Activated T-cell treated with anti-CD3 and anti-CD28 coated beads, Interleukin-2, amount 50 U/mL, for 4 hours (primary cell): ENCODE data around the gene SEMA4D. TPM values are rescaled to one million over a fixed set of nuclear protein-coding genes. Genes with fewer than 3 reads are reported as not detected.
"Not testable (repeated sequence)": the region's sequence is repeated elsewhere in the genome, so short reads cannot be mapped to it uniquely, and the experiment has no call there.

Source experiments
- ATAC-seq, 2 donors: fragments of 200-7000 bp; cut with Tn5 transposase; one replicate each; pipeline ENCODE4 v1.10.0; 2021
- DNase-seq: peaks from one replicate; pipeline ENCODE4 v3.0.0-alpha.2; 2020
- H3K27me3 Mint-ChIP-seq: one replicate; pipeline ENCODE4 v1.8.0; 2021; ENCODE audit warnings: low read depth, mixed read lengths
- H3K36me3 Mint-ChIP-seq: one replicate; pipeline ENCODE4 v1.8.0; 2022; ENCODE audit warnings: mixed read lengths; ENCODE audit not compliant: insufficient read depth
- H3K4me1 Mint-ChIP-seq: one replicate; pipeline ENCODE4 v1.8.0; 2021; ENCODE audit warnings: low read depth, mixed read lengths
- H3K4me3 Mint-ChIP-seq: one replicate; pipeline ENCODE4 v1.8.0; 2021; ENCODE audit warnings: mild to moderate bottlenecking, moderate library complexity, mixed read lengths
- H3K9me3 Mint-ChIP-seq: one replicate; pipeline ENCODE4 v1.8.0; 2021; ENCODE audit warnings: mixed read lengths
- total RNA-seq, 3 donors: library from RNA; stranded (reverse); gene quantifications; one replicate each; pipeline ENCODE4 v1.2.1, GENCODE V29; 2021

SEMA4D gene
- total RNA-seq, 3 donors from 2014 or later = 248 to 348 (median 344) TPM

DNA sequence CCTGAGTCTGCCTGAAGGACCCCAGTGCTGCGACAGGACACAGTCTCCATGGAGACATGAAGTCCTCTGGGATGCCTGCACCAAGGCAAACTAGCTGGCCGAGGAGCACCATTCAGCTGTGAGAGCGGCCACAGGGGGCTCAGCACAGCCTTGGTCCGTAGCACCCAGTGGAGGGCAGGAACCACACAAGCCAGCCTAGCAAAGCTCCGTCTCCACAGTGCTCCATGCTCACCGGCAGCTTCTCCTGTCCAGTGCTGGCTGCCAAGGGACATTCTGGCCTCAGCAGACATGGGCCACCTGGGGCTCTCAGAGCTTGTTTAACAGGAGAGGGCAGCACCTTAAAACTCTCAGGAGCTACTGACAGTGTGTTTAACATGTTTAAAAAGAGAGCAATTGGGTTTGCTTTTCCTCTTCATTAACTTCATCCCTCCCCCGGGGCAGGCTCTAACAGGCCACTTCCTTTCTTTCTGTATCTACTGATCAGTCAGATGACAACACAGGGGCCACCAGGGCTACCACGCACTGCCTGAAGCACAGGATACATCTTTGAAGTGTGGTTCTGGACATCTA is 122.6 kb downstream of the SEMA4D start:
- DNase-seq = no peak
- H3K27me3 Mint-ChIP-seq = no peaks in the 10 kb centered on the region
- H3K4me1 Mint-ChIP-seq = peaks cover 34% of the 10 kb centered on the region

DNA sequence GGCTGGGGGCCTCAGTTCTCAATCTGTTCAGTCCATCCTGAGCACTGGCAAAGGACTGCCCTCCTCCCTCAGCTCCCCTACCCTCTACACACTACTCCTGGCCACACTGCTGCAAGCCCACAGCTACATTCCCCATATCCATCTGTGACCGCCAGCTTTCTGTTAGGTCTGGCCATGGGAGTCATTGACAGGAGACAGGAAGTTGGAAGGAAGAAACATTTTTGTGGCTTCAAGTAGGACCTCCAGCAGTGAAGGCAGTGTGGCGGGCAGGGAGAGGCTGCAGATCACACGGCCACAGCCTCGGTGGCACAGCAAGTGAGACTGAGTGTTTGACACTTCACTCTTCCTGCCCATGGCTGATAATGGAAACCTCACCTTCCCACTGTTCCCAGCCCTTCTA is 123.7 kb downstream of the SEMA4D start:
- no peak for ATAC-seq

More for the DNA sequence above, 122.6 kb downstream of the SEMA4D start:
- no peak overlapping the region for H3K4me3 Mint-ChIP-seq
- H3K36me3 Mint-ChIP-seq = peaks cover 31% of the 10 kb centered on the region
- peak in 1 of 2 donors; percentile 18 for ATAC-seq
- H3K9me3 Mint-ChIP-seq = no peaks in the 10 kb centered on the region

DNA sequence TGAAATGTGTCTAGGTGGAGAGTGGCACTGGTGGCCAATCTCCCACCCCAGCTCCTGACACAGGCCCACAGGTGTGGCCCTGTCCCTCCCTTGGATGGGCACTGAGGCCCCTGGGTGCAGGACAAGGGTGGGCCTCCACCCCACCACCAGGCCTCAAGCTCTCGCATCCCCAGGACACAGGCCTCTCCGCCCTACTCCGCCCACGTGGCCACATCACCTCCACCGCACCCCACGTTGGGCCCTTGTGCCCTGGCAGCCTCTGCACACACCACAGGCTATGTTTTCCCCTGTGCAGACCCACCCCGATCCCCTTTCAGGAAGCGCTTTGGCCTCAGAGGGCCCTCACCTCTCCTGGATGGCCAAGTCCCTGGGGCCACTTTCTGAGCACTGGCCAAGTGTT is 124.9 kb downstream of the SEMA4D start:
- H3K4me3 Mint-ChIP-seq = peak overlapping the region; percentile 40

More for the DNA sequence above, 123.7 kb downstream of the SEMA4D start:
- DNase-seq = no peak
- peaks cover 28% of the 10 kb centered on the region for H3K4me1 Mint-ChIP-seq
- H3K4me3 Mint-ChIP-seq = no peak overlapping the region
- H3K36me3 Mint-ChIP-seq = peaks cover 25% of the 10 kb centered on the region
- no peaks in the 10 kb centered on the region for H3K27me3 Mint-ChIP-seq
- no peaks in the 10 kb centered on the region for H3K9me3 Mint-ChIP-seq

DNA sequence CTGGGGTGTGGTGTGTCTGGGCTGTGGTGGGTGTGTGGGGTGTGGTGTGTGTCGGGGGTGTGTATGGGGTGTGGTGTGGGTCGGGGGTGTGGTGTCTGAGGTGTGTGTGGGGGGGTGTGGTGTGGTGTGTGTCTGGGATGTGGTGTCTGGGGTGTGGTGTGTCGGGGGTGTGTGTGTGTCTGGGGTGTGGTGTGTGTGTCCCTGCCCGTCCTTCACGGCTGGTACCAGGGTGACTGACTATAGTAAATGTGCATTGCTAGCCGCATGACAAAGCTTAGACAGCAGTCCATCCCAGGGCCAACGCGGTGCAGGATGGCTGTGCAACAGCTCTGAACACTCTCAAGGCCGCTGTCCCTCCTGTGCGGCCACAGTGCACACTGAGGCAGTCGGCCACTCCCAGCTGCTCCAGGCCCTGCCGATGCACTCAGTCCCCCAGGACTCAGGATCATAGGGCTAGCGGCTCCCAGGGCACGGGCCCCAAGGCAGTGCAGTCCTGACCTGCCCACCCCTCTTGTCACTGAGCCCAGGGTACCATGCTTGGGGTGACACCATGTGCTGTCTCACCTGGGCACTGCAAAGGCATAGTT is 125.6 kb downstream of the SEMA4D start:
- Mint-ChIP-seq H3K27me3 (no peaks in the 10 kb centered on the region), H3K4me3 (no peak overlapping the region), H3K4me1 (peaks cover 28% of the 10 kb centered on the region), H3K9me3 (no peaks in the 10 kb centered on the region), H3K36me3 (peaks cover 8% of the 10 kb centered on the region)
- ATAC-seq = peak; percentile 29 to 38
- DNase-seq = no peak

More for the DNA sequence above, 124.9 kb downstream of the SEMA4D start:
- Mint-ChIP-seq H3K9me3 (no peaks in the 10 kb centered on the region), H3K27me3 (no peaks in the 10 kb centered on the region), H3K36me3 (peaks cover 13% of the 10 kb centered on the region), H3K4me1 (peaks cover 28% of the 10 kb centered on the region)
- ATAC-seq (peak; percentile 10 to 11), DNase-seq (no peak)

DNA sequence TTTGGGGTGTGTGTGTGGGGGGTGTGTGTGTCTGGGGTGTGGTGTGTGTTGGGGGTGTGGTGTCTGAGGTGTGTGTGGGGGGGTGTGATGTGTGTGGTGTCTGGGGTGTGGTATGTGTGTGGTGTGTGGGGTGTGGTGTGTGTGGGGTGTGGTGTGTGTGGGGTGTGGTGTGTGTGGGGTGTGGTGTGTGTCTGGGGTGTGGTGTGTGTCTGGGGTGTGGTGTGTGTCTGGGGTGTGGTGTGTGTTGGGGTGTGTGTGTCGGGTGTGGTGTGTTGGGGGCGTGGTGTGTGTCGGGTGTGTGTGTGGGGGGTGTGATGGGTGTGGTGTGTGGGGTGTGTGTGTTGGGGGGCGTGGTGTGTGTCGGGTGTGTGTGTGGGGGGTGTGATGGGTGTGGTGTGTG is 126.1 kb downstream of the SEMA4D start:
- not testable (repeated sequence) for H3K9me3 Mint-ChIP-seq, ATAC-seq, H3K36me3 Mint-ChIP-seq, DNase-seq, H3K4me3 Mint-ChIP-seq, H3K27me3 Mint-ChIP-seq
- H3K4me1 Mint-ChIP-seq = peaks cover 27% of the 10 kb centered on the region

DNA sequence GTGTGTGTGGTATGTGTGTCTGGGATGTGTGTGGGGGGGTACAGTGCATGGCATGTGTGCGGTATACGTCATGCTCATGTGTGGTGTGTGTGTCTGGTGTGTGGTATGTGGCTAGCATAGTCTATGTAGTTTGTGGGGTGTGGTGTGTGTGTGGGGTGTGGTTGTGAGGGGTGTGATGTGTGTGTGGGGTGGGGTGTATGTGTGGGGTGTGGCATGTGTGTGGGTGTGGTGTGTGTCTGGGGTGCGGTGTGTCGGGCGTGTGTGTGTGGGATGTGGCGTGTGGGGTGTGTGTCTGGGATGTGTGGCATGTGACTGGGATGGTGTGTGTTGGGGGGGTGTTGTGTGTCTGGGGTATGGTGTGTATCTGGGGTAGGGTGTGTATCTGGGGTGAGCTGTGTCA is 127.3 kb downstream of the SEMA4D start:
- H3K9me3 Mint-ChIP-seq = no peaks in the 10 kb centered on the region
- H3K27me3 Mint-ChIP-seq = no peaks in the 10 kb centered on the region
- no peak for DNase-seq
- H3K4me1 Mint-ChIP-seq = peaks cover 23% of the 10 kb centered on the region
- H3K4me3 Mint-ChIP-seq = no peak overlapping the region
- ATAC-seq = no peak
- no peaks in the 10 kb centered on the region for H3K36me3 Mint-ChIP-seq

DNA sequence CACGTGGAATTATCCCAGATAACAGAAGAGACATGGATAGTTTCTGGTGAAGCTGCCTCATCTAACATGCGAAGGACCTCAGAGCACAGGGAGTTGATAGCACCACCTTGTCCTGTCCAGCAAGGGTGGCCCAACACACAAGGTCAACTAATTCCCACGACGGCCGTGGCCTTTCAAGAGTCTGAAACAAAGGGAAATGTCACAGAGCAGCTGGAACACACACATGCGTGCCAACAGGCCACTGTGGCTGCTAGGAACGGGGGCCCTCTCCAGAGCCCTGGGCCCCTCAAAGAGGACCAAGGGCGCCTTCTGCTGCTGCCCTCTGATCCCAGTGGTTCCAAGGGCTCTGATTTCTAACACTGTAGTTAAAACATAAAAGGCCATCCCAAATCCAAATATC is 128.9 kb downstream of the SEMA4D start:
- Mint-ChIP-seq H3K9me3 (no peaks in the 10 kb centered on the region), H3K36me3 (no peaks in the 10 kb centered on the region), H3K4me1 (peaks cover 12% of the 10 kb centered on the region), H3K27me3 (no peaks in the 10 kb centered on the region), H3K4me3 (no peak overlapping the region)
- DNase-seq = no peak
- ATAC-seq = no peak

DNA sequence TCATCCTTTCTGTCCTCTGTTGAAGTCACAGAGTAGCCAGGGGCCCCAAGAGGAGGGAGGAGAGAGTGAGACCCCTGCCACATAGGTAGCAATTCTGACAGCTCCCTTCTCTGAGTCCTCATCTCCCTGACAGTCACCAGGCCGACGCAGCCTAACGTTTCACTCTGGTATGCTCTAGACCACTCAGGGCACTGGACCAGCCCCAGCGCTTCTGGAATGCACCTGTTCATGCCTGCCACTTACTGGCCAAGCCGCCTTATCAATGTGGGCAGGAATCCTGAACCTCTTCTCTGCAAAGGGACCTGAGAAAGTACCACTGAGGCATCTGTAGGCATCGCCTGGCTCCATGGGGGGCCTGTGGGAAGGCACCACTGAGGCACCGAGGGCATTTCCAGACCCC is 129.4 kb downstream of the SEMA4D start:
- Mint-ChIP-seq H3K4me3 (no peak overlapping the region), H3K9me3 (no peaks in the 10 kb centered on the region)
- ATAC-seq = no peak

DNA sequence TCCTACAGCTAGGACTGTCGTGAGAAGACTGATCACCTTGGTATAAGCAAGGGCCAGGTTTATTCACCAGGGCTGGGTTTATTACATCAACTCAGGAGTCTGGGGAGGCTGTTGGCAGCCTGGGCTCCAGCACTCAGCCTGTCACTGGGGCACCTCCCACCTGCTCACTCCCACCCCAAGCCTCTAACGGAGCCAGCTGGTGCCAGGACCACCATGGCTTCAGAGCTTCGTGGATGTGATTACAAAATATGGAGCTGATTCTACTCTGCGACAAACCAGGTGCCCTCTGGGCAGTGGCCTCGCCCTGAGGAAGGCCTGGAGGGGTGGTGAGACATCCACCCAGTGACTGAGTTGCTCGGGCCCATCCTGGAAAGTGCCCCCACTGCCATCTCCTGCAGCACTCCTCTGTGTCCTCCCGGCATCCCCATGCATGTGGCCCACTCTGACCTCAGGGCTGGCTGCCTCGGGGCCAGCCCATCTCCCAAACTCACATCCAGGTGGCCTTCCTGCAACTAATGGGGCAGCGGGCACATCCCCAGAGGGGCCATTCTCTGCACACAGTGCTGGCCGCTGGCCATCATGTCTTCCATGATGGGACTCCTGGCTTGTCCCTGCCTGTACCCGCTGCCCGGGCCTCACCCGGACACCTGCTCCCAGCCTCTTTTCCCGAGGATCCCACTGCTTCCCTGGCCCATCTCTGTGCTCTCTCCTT is 130.0 kb downstream of the SEMA4D start:
- ATAC-seq (no peak), DNase-seq (no peak)
- no peaks in the 10 kb centered on the region for H3K9me3 Mint-ChIP-seq
- peaks cover 9% of the 10 kb centered on the region for H3K4me1 Mint-ChIP-seq
- no peaks in the 10 kb centered on the region for H3K36me3 Mint-ChIP-seq
- H3K27me3 Mint-ChIP-seq = no peaks in the 10 kb centered on the region
- H3K4me3 Mint-ChIP-seq = no peak overlapping the region

More for the DNA sequence above, 129.4 kb downstream of the SEMA4D start:
- no peak for DNase-seq
- H3K36me3 Mint-ChIP-seq = no peaks in the 10 kb centered on the region
- H3K27me3 Mint-ChIP-seq = no peaks in the 10 kb centered on the region
- H3K4me1 Mint-ChIP-seq = peaks cover 12% of the 10 kb centered on the region

DNA sequence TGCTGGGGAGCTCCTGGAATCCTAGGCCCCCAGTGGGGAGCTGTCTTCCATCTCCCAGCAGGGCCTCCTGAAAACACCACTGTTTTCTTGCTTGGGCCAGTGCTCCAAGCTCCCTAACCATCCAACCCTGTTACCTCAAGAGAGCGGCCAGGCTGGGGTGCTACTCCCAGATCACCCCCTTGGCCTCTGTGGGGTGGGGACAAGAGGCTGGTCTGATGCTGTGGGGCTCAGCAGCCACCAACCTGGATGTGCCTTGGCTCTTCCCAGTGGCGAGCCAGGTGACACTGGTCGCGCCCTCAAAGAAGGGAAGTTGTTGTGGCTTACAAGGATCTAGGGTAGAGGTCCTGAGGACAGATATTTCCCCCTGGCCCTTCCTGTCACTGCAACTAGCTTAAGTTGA is 130.6 kb downstream of the SEMA4D start:
- no peak for ATAC-seq
- H3K27me3 Mint-ChIP-seq = no peaks in the 10 kb centered on the region
- no peak for DNase-seq
- no peak overlapping the region for H3K4me3 Mint-ChIP-seq
- H3K9me3 Mint-ChIP-seq = no peaks in the 10 kb centered on the region
- peaks cover 7% of the 10 kb centered on the region for H3K4me1 Mint-ChIP-seq
- H3K36me3 Mint-ChIP-seq = no peaks in the 10 kb centered on the region

DNA sequence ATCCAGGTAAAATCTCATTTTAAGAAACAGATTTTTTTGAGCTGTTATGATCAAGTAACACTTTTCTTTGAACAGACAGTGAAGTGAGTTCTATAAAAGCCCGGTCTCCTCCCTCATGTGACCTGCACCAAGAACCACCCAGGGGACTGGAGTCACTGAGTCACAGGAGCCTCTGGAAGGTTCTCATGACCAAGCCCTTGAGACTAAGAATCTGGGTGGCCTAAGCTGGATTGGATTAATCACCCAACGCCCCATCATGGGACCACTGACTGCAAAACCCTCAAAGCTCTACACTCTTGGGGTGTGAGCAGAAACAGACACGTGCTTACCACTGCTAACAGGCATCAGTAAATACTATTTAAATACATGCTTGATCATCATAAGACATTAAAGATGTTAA is 131.2 kb downstream of the SEMA4D start:
- Mint-ChIP-seq H3K27me3 (no peaks in the 10 kb centered on the region), H3K4me3 (no peak overlapping the region), H3K9me3 (no peaks in the 10 kb centered on the region), H3K4me1 (peaks cover 7% of the 10 kb centered on the region), H3K36me3 (peaks cover 4% of the 10 kb centered on the region)
- ATAC-seq (peak in 1 of 2 donors; percentile 59), DNase-seq (no peak)

DNA sequence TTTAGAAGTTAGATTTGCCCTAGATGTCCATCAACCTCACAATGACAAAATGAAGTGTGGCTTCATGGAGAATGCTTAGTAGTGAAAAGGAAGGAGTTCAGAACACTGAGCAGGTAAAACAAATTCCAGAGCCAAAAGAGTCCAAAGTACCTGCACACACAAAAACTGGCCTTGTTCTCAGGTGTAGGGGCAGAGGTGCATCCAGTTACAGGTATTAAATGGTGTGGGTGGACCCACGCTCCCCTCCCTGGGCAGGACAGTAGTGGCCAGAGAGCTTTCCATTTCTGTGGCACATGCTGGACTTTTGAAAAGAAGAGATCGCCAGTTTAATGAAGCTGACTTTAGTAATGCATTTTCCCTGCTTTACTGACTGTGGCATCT is 132.4 kb downstream of the SEMA4D start:
- H3K36me3 Mint-ChIP-seq = peaks cover 16% of the 10 kb centered on the region
- DNase-seq (no peak), ATAC-seq (no peak)
- no peaks in the 10 kb centered on the region for H3K9me3 Mint-ChIP-seq
- H3K4me3 Mint-ChIP-seq = no peak overlapping the region
- peaks cover 7% of the 10 kb centered on the region for H3K4me1 Mint-ChIP-seq
- H3K27me3 Mint-ChIP-seq = no peaks in the 10 kb centered on the region

DNA sequence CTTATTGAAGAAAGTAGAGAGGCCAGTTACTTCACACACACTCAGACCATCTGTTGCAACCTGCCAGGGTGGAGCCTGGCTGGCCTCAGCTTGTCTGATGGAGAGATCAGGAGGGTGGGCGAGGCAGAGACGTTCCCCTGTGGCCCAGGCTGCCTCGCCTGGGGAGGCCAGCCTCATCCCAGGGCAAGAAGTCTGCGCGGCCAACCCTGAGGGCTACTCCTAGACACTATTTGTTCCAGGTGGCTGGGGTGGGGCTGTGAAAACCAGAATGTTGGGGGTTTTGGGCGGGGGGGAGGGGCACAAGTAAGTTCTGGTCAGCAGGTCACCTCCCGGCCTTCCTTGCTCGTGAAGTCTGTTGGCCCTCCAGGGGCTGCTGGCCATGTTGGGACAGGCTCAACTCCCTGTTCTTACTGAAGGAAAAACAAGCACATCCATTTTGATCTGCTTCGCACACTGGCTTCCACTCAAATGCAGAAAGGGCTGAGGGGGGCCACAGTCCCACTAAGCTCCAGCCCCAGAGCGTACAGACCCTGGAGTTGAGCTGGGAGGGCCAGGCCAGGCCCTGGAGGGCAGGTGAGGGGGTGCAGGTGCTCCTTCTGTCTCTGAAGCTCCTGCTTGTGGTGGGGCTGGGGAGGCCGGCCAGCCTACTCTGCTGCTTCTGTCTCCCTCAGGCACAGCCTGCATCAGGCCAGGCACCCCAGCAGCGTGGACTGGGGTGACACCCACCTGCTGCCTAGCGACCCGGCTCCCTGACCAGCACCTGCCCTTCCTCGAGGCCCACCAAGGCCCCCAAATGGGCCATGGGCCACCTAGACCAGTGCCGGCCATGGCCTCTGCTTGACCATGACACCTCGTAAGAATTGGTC is 133.0 kb downstream of the SEMA4D start:
- Mint-ChIP-seq H3K27me3 (no peaks in the 10 kb centered on the region), H3K9me3 (no peaks in the 10 kb centered on the region), H3K4me3 (no peak overlapping the region), H3K4me1 (peaks cover 9% of the 10 kb centered on the region), H3K36me3 (peaks cover 21% of the 10 kb centered on the region)
- no peak for DNase-seq
- ATAC-seq = peak in 1 of 2 donors; percentile 6

DNA sequence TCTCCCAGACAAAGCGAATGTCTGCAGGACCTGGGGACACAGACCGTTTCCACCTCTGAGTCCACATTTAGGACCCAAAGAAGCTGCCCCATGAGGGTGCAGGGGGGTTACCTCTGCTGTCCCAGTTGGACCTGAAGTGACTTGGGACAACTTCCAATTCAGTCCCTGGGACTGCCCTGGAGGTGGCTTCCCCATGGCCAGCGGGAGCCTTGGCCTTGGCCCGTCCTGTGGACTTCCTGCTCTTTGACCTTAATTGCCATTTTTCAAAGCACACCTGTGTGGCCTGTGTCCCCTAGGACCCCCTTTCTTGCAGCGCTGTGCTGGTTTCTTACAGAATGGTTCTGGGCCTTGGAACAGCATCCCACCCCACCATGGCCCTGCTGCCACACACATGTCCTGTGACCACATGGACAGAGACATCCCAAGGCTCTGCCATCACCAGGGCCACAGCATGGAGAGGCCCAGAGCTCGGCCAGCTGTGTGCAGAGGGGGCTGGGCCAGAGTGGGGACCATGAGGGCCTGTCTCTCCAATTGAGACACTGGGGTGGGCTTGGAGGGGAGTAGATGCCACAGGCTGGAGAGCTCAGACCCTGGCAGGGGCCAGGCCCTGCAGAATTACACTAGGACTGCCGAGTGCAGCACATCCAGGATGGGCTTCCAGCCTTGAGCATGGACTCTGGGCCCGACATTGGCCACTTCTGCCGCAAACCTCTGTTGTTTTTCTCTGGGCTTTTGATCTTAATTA is 133.8 kb downstream of the SEMA4D start:
- Mint-ChIP-seq H3K9me3 (no peaks in the 10 kb centered on the region), H3K4me3 (no peak overlapping the region), H3K4me1 (peaks cover 9% of the 10 kb centered on the region), H3K36me3 (peaks cover 24% of the 10 kb centered on the region), H3K27me3 (no peaks in the 10 kb centered on the region)
- DNase-seq = no peak
- ATAC-seq = no peak
